GM21526 (cell line): Measurements from ENCODE around the gene BCL6B.
"Not testable (repeated sequence)": the region's sequence is repeated elsewhere in the genome, so short reads cannot be mapped to it uniquely, and the experiment has no call there.

Source experiments
- ATAC-seq: cut with Tn5 transposase; IDR thresholded peaks from one replicate; pipeline ENCODE4 v1.9.1; 2021; ENCODE audit warnings: moderate library complexity; ENCODE audit not compliant: unreplicated experiment, low FRiP score

The BCL6B gene

GRCh38 chr17:7050583-7050982 lies 27.7 kb downstream of the BCL6B start:
- not testable (repeated sequence) for ATAC-seq

- no peak for ATAC-seq
Observed at GRCh38 chr17:7056386-7056785, 33.5 kb downstream of the BCL6B start.

- no peak for ATAC-seq
Observed at GRCh38 chr17:7058831-7059447, 36.1 kb downstream of the BCL6B start.

GRCh38 chr17:7060165-7060891 lies 37.5 kb downstream of the BCL6B start:
- ATAC-seq = no peak

GRCh38 chr17:7063518-7064094 lies 40.8 kb downstream of the BCL6B start:
- ATAC-seq = no peak

- ATAC-seq = no peak
Observed at GRCh38 chr17:7064261-7064660, 41.4 kb downstream of the BCL6B start.

GRCh38 chr17:7067198-7067597 lies 44.3 kb downstream of the BCL6B start:
- ATAC-seq = no peak

GRCh38 chr17:7068268-7068667 lies 45.4 kb downstream of the BCL6B start:
- ATAC-seq = no peak

- no peak for ATAC-seq
Observed at GRCh38 chr17:7070712-7071111, 47.9 kb downstream of the BCL6B start.

- no peak for ATAC-seq
Observed at GRCh38 chr17:7072406-7072805, 49.6 kb downstream of the BCL6B start.

- no peak for ATAC-seq
Observed at GRCh38 chr17:7074931-7075330, 52.1 kb downstream of the BCL6B start.

- no peak for ATAC-seq
Observed at GRCh38 chr17:7077911-7078546, 55.2 kb downstream of the BCL6B start.

GRCh38 chr17:7078711-7079110 lies 55.9 kb downstream of the BCL6B start:
- no peak for ATAC-seq
